ENCODE measurements around the gene HOXA3. TPM values are rescaled to one million over a fixed set of nuclear protein-coding genes. Genes with fewer than 3 reads are reported as not detected.

The HOXA3 gene
- total RNA-seq, 1 experiment from 2014 or later = 50.5 TPM

- Histone ChIP-seq H3K9me3 (ENCODE audit: insufficient read depth, low read depth) (no peaks in the 10 kb centered on the region), H3K4me2 (no peak overlapping the region), H4K20me1 (ENCODE audit: insufficient read depth) (no peaks in the 10 kb centered on the region), H3K36me3 (ENCODE audit: low read depth) (no peaks in the 10 kb centered on the region), H3F3A (ENCODE audit: insufficient read depth, low read depth) (peaks cover 19% of the 10 kb centered on the region; the same call in 1 of the 2 replicates), H3K27ac (no peak overlapping the region), H3K4me3 (no peak overlapping the region), H3K9me2 (ENCODE audit: insufficient read depth) (no peaks in the 10 kb centered on the region), H3K27me3 (ENCODE audit: insufficient read depth, low read depth) (peaks cover 13% of the 10 kb centered on the region; the same call in 1 of the 2 replicates), H2AFZ (no peak overlapping the region), H3K79me2 (ENCODE audit: low read depth) (no peaks in the 10 kb centered on the region), H3K4me1 (replicated peaks; ENCODE audit: insufficient read depth) (no peaks in the 10 kb centered on the region)
- no TSS peak for BruUV-seq (replicated peaks)
- intact Hi-C loops (cut with micrococcal nuclease; ENCODE audit: unreplicated experiment) = loop anchor here (2.0 to 10.0 kb wide), 4 partner anchors 547 to 1657 kb away; partner anchors contain the start of gene TAX1BP1
- ChIA-PET POLR2A (ENCODE audit: unreplicated experiment) (no interaction called here), CTCF (no interaction called here)
- TF ChIP-seq, protein P1, sequence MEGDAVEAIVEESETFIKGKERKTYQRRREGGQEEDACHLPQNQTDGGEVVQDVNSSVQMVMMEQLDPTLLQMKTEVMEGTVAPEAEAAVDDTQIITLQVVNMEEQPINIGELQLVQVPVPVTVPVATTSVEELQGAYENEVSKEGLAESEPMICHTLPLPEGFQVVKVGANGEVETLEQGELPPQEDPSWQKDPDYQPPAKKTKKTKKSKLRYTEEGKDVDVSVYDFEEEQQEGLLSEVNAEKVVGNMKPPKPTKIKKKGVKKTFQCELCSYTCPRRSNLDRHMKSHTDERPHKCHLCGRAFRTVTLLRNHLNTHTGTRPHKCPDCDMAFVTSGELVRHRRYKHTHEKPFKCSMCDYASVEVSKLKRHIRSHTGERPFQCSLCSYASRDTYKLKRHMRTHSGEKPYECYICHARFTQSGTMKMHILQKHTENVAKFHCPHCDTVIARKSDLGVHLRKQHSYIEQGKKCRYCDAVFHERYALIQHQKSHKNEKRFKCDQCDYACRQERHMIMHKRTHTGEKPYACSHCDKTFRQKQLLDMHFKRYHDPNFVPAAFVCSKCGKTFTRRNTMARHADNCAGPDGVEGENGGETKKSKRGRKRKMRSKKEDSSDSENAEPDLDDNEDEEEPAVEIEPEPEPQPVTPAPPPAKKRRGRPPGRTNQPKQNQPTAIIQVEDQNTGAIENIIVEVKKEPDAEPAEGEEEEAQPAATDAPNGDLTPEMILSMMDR (conservative IDR thresholded peaks at IDR 0.05) = no peak
- no peak for TF ChIP-seq EZH2 (IDR thresholded peaks at IDR 0.05; ENCODE audit: low read depth)
- DNase-seq = no peak
Measured at GRCh38 chr7:27197137-27198042, 45.0 kb upstream of the HOXA3 start.

- intact Hi-C loops (cut with micrococcal nuclease; ENCODE audit: unreplicated experiment) = loop anchor here (1.0 to 10.0 kb wide), 8 partner anchors 380 to 1658 kb away; partner anchors contain the start of gene TAX1BP1
Measured at GRCh38 chr7:27196287-27196767, 43.9 kb upstream of the HOXA3 start.

More at GRCh38 chr7:27196287-27196767, 43.9 kb upstream of the HOXA3 start:
- TF ChIP-seq, protein P1 (conservative IDR thresholded peaks at IDR 0.05) = peak; percentile 99
- TF ChIP-seq EZH2 (IDR thresholded peaks at IDR 0.05; ENCODE audit: low read depth) = no peak
- Histone ChIP-seq H3K4me2 (peak overlapping the region; percentile 21; the same call in 1 of the 2 replicates), H2AFZ (no peak overlapping the region), H3K4me1 (replicated peaks; ENCODE audit: insufficient read depth) (no peaks in the 10 kb centered on the region), H3K4me3 (no peak overlapping the region), H3K79me2 (ENCODE audit: low read depth) (no peaks in the 10 kb centered on the region), H3F3A (ENCODE audit: insufficient read depth, low read depth) (peaks cover 19% of the 10 kb centered on the region; the same call in 1 of the 2 replicates), H4K20me1 (ENCODE audit: insufficient read depth) (no peaks in the 10 kb centered on the region), H3K9me2 (ENCODE audit: insufficient read depth) (no peaks in the 10 kb centered on the region), H3K36me3 (ENCODE audit: low read depth) (no peaks in the 10 kb centered on the region), H3K27ac (no peak overlapping the region), H3K9me3 (ENCODE audit: insufficient read depth, low read depth) (no peaks in the 10 kb centered on the region), H3K27me3 (ENCODE audit: insufficient read depth, low read depth) (peaks cover 13% of the 10 kb centered on the region; the same call in 1 of the 2 replicates)
- peak; percentile 59 to 76 for DNase-seq
- BruUV-seq (replicated peaks) = no TSS peak
- ChIA-PET POLR2A (ENCODE audit: unreplicated experiment) (interaction anchor here (0.5 to 0.6 kb wide), 2 partner anchors 549 to 750 kb away, joined by 3 to 4 read pairs; no protein-coding TSS in a partner anchor), CTCF (interaction anchor here (0.5 to 2.2 kb wide), 28 partner anchors 10 to 978 kb away, joined by 3 to 23 read pairs (median 4); no protein-coding TSS in a partner anchor)
